Thoracic aorta (tissue), 2 donors: ENCODE measurements around the gene FKBP2. TPM values are rescaled to one million over a fixed set of nuclear protein-coding genes. Genes with fewer than 3 reads are reported as not detected.

Experiments
- ATAC-seq: fragments of 150-250 bp; one replicate; pipeline ENCODE4 v1.8.0; 2017; ENCODE audit warnings: low read depth; ENCODE audit not compliant: insufficient number of reproducible peaks, low FRiP score
- DNase-seq: peaks from one replicate; pipeline ENCODE4 v3.0.0-alpha.2; 2020; ENCODE audit warnings: low spot score
- H3K27ac ChIP-seq, 2 donors: fragments of 200-600 bp; sonication (generic); 1 replicate in 1 of 2; 2 replicates in 1 of 2; pipeline ENCODE4 v1.5.1; 2016; ENCODE audit warnings: mild to moderate bottlenecking in 2 of 2, moderate library complexity in 2 of 2
- H3K27me3 ChIP-seq: fragments of 200-600 bp; sonication (generic); replicated peaks from 2 replicates; pipeline ENCODE4 v1.6.0; 2016; ENCODE audit warnings: mild to moderate bottlenecking; ENCODE audit not compliant: insufficient read depth
- H3K36me3 ChIP-seq: fragments of 200-600 bp; sonication (generic); one replicate; pipeline ENCODE4 v1.5.1; 2016
- H3K4me1 ChIP-seq, 2 donors: fragments of 200-600 bp; sonication (generic); 1 replicate in 1 of 2; 2 replicates in 1 of 2; pipeline versions ENCODE4 v1.5.1 to v1.6.0; 2016; ENCODE audit warnings: low read depth in 2 of 2, mild to moderate bottlenecking in 1 of 2; ENCODE audit not compliant: control insufficient read depth in 1 of 2
- H3K4me3 ChIP-seq: fragments of 200-600 bp; sonication (generic); 2 replicates; pipeline ENCODE4 v1.5.1; 2016; ENCODE audit warnings: mild to moderate bottlenecking
- H3K9me3 ChIP-seq: fragments of 200-600 bp; sonication (generic); 2 replicates; pipeline ENCODE4 v1.5.1; 2016
- CTCF ChIP-seq: fragments of 200-600 bp; sonication (generic); IDR thresholded peaks from one replicate; pipeline ENCODE4 v1.5.1; 2019; ENCODE audit warnings: antibody characterized with exemption
- total RNA-seq, 2 donors: library from RNA; depleted of rRNA; stranded (reverse); fragments of >200 nt; gene quantifications; one replicate each; pipeline versions ENCODE4 v1.1.0 to v1.2.3, GENCODE V29; 2016

Gene FKBP2
- total RNA-seq, 2 donors from 2014 or later = 51.7 to 53.0 TPM

GRCh38 chr11:64269540-64270220 is 28.8 kb downstream of the FKBP2 start:
- peak overlapping the region; percentile 76 for H3K4me3 ChIP-seq
- peaks cover 15% of the 10 kb centered on the region for H3K36me3 ChIP-seq
- H3K9me3 ChIP-seq = no peaks in the 10 kb centered on the region
- H3K4me1 ChIP-seq = peaks cover 10 to 28% of the 10 kb centered on the region in 2 donors
- DNase-seq (peak; percentile 93), ATAC-seq (peak; percentile 92)
- no peak for TF ChIP-seq CTCF
- no peaks in the 10 kb centered on the region for H3K27me3 ChIP-seq
- peak overlapping the region; percentile 80 to 95 for H3K27ac ChIP-seq

- no peak overlapping the region for H3K4me3 ChIP-seq
- ATAC-seq (no peak), DNase-seq (no peak)
- H3K4me1 ChIP-seq = peaks cover 0 to 10% of the 10 kb centered on the region in 2 donors
- H3K27me3 ChIP-seq = no peaks in the 10 kb centered on the region
- H3K27ac ChIP-seq = no peak overlapping the region
- H3K9me3 ChIP-seq = no peaks in the 10 kb centered on the region
- peaks cover 25% of the 10 kb centered on the region for H3K36me3 ChIP-seq
- no peak for TF ChIP-seq CTCF
These were observed 34.3 kb downstream of the FKBP2 start for GRCh38 chr11:64275031-64275800.

GRCh38 chr11:64275841-64276240 is 34.9 kb downstream of the FKBP2 start:
- DNase-seq (no peak), ATAC-seq (no peak)
- peaks cover 0 to 10% of the 10 kb centered on the region in 2 donors for H3K4me1 ChIP-seq
- H3K27ac ChIP-seq = no peak overlapping the region
- TF ChIP-seq CTCF = no peak
- H3K4me3 ChIP-seq = no peak overlapping the region
- H3K9me3 ChIP-seq = no peaks in the 10 kb centered on the region
- peaks cover 25% of the 10 kb centered on the region for H3K36me3 ChIP-seq
- no peaks in the 10 kb centered on the region for H3K27me3 ChIP-seq

- ATAC-seq = no peak
- H3K36me3 ChIP-seq = peaks cover 31% of the 10 kb centered on the region
- H3K4me3 ChIP-seq = no peak overlapping the region
- no peak for TF ChIP-seq CTCF
- DNase-seq = no peak
- no peaks in the 10 kb centered on the region for H3K9me3 ChIP-seq
- peaks cover 0 to 6% of the 10 kb centered on the region in 2 donors for H3K4me1 ChIP-seq
- no peak overlapping the region for H3K27ac ChIP-seq
- no peaks in the 10 kb centered on the region for H3K27me3 ChIP-seq
These were observed 35.9 kb downstream of the FKBP2 start for GRCh38 chr11:64276653-64277431.
